ENCODE results near the gene PSME4.

GRCh38 chr2:53903011-53903410 lies 67.8 kb downstream of the PSME4 start:
- TF ChIP-seq POLR2A (IDR thresholded peaks at IDR 0.05) (no peak), CTCF (IDR thresholded peaks at IDR 0.05) (no peak)

Data from Peyer's patch (tissue), 4 donors.